ENCODE measurements around the gene LRRTM4. TPM values are rescaled to one million over a fixed set of nuclear protein-coding genes. Genes with fewer than 3 reads are reported as not detected.

LRRTM4 gene
- total RNA-seq, 4 donors from 2014 or later: 0.09 to 1.1 (median 0.61) TPM

- Histone ChIP-seq H3K36me3 (no peaks in the 10 kb centered on the region), H3K4me3 (no peak overlapping the region), H3K27me3 (no peaks in the 10 kb centered on the region), H3K27ac (no peak overlapping the region), H3K4me1 (peaks cover 6 to 8% of the 10 kb centered on the region in 2 donors), H3K9me3 (no peaks in the 10 kb centered on the region)
- ATAC-seq: no peak
- TF ChIP-seq CTCF (IDR thresholded peaks at IDR 0.05 in 4 of 5, conservative IDR thresholded peaks at IDR 0.05 in 1 of 5) (no peak), POLR2A (IDR thresholded peaks at IDR 0.05) (no peak)
- no peak for DNase-seq
- intact Hi-C loops (cut with DNase I; ENCODE audit: low total_unique reads) (no loop called here), in situ Hi-C loops (cut with MboI; ENCODE audit: low sequenced_read_pairs in 4 of 4) (no loop called here)
Measured at GRCh38 chr2:76748581-76749296, 773.4 kb downstream of the LRRTM4 start.

GRCh38 chr2:76745605-76746004 is 776.6 kb downstream of the LRRTM4 start:
- H3K4me3 ChIP-seq: no peak overlapping the region
- H3K27ac ChIP-seq: no peak overlapping the region
- TF ChIP-seq POLR2A (IDR thresholded peaks at IDR 0.05): no peak
- no peak for TF ChIP-seq CTCF (IDR thresholded peaks at IDR 0.05 in 4 of 5, conservative IDR thresholded peaks at IDR 0.05 in 1 of 5)
- no peaks in the 10 kb centered on the region for H3K9me3 ChIP-seq
- ATAC-seq (no peak), DNase-seq (no peak)
- no peaks in the 10 kb centered on the region for H3K4me1 ChIP-seq
- no peaks in the 10 kb centered on the region for H3K36me3 ChIP-seq
- H3K27me3 ChIP-seq: no peaks in the 10 kb centered on the region
- in situ Hi-C loops (cut with MboI; ENCODE audit: low sequenced_read_pairs in 4 of 4): no loop called here
- intact Hi-C loops (cut with DNase I; ENCODE audit: low total_unique reads): no loop called here

GRCh38 chr2:76737607-76738006 is 784.6 kb downstream of the LRRTM4 start:
- Histone ChIP-seq H3K4me3 (no peak overlapping the region), H3K27ac (no peak overlapping the region), H3K9me3 (no peaks in the 10 kb centered on the region), H3K27me3 (no peaks in the 10 kb centered on the region), H3K36me3 (no peaks in the 10 kb centered on the region), H3K4me1 (no peaks in the 10 kb centered on the region)
- in situ Hi-C loops (cut with MboI; ENCODE audit: low sequenced_read_pairs in 4 of 4): no loop called here
- no peak for TF ChIP-seq POLR2A (IDR thresholded peaks at IDR 0.05)
- TF ChIP-seq CTCF (IDR thresholded peaks at IDR 0.05 in 4 of 5, conservative IDR thresholded peaks at IDR 0.05 in 1 of 5): no peak
- ATAC-seq (no peak), DNase-seq (no peak)
- intact Hi-C loops (cut with DNase I; ENCODE audit: low total_unique reads): no loop called here

- Histone ChIP-seq H3K4me3 (no peak overlapping the region), H3K4me1 (no peaks in the 10 kb centered on the region), H3K9me3 (no peaks in the 10 kb centered on the region), H3K27ac (no peak overlapping the region), H3K27me3 (no peaks in the 10 kb centered on the region), H3K36me3 (no peaks in the 10 kb centered on the region)
- no peak for ATAC-seq
- TF ChIP-seq CTCF (IDR thresholded peaks at IDR 0.05 in 4 of 5, conservative IDR thresholded peaks at IDR 0.05 in 1 of 5): no peak
- no peak for DNase-seq
- intact Hi-C loops (cut with DNase I; ENCODE audit: low total_unique reads) (no loop called here), in situ Hi-C loops (cut with MboI; ENCODE audit: low sequenced_read_pairs in 4 of 4) (no loop called here)
Measured at GRCh38 chr2:76733736-76734135, 788.4 kb downstream of the LRRTM4 start.

- Histone ChIP-seq H3K4me1 (no peaks in the 10 kb centered on the region), H3K27me3 (no peaks in the 10 kb centered on the region), H3K27ac (no peak overlapping the region), H3K4me3 (no peak overlapping the region), H3K9me3 (no peaks in the 10 kb centered on the region), H3K36me3 (no peaks in the 10 kb centered on the region)
- in situ Hi-C loops (cut with MboI; ENCODE audit: low sequenced_read_pairs in 4 of 4) (no loop called here), intact Hi-C loops (cut with DNase I; ENCODE audit: low total_unique reads) (no loop called here)
- TF ChIP-seq CTCF (IDR thresholded peaks at IDR 0.05 in 4 of 5, conservative IDR thresholded peaks at IDR 0.05 in 1 of 5) (no peak), POLR2A (IDR thresholded peaks at IDR 0.05) (no peak)
- DNase-seq (no peak), ATAC-seq (no peak)
Measured at GRCh38 chr2:76731157-76731556, 791.0 kb downstream of the LRRTM4 start.

All from gastrocnemius medialis (tissue), 4 donors.